NCI-H82 treated with DMSO at 0.1 percent for 48 hours (cell line): Measurements from ENCODE around the gene BCL3.

Experiments used
- DNase-seq: peaks from one replicate; lab custom pipeline; 2025; ENCODE audit not compliant: unreplicated experiment; lab: John Stamatoyannopoulos, UW

The BCL3 gene

GRCh38 chr19:44785271-44785670, 36.8 kb downstream of the BCL3 start:
- DNase-seq: no peak

- DNase-seq: no peak
Observed at GRCh38 chr19:44785993-44786392, 37.5 kb downstream of the BCL3 start.

GRCh38 chr19:44788971-44789370, 40.5 kb downstream of the BCL3 start:
- DNase-seq: no peak

DNA sequence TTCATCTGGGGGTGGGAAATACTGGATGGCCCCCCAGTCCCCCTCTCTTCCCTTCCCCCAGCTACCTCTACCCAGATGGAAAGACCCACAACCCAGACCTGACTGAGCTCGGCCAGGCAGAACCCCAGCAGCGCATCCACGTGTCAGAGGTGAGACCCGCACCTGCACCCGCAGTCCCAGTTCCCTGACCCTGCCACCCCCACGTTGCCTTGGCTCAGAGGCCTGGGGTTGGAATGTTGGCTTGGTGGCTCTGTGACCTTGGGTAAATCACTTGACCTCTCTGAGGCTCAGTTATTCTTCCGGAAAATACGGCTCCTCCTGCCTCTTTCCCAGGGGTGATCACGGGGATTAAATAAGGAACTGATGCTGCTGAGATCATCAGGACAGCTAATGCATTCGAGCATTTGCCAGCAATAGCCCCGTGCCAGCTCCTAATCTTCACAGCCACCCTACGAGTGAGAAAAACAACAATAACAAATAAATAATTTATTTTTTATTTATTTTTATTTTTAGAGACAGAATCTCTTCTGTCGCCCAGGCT, 41.5 kb downstream of the BCL3 start:
- DNase-seq: no peak

- DNase-seq: no peak
Observed at GRCh38 chr19:44792281-44792680, 43.8 kb downstream of the BCL3 start.

- no peak for DNase-seq
Observed at GRCh38 chr19:44794610-44795009, 46.1 kb downstream of the BCL3 start.

DNA sequence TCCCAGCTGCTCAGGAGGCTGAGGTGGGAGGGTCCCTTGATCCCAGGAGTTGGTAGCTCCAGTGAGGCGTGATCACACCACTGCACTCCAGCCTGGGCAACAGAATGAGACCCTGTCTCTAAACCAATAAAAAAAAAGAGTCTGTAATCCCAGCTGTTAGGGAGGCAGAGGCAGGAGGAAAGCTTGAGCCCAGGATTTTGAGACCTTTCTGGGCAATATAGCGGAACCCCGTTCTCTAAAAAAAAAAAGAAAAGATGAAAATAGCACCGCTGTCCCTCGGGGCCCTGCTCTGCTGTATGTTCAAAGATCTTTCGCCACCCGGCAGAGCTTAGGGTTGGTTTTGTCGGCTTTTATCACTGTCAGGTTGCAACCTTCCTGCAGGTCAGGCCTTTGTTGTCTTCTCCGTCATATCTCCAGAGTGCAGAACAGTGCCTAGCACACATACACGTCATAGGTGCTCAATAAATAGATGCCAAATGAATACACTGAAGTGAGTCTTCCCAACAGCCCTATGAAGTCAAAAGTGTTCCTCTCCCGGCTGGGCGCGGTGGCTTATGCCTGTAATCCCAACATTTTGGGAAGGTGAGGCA, 47.0 kb downstream of the BCL3 start:
- DNase-seq: no peak

DNA sequence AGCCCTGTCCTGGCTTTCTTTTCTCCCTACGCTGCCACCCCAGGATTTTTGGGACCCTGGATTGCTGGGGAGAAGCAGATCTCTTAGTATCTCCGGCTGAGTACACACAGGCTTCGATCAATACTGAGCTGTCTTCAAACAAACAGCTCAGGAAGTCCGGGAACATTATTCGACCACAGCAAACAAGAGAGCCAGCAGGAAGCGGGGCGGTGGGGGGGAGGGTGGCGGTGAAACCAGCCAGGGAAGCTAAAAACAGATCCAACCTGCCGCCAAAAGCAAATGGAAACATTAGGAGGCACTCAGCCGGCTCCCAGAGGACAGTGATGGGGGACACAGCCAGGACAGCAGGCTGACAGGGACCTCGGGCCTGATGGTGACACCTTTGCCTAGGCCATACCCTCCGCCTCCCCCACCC, 48.2 kb downstream of the BCL3 start:
- DNase-seq: no peak

GRCh38 chr19:44799627-44800346, 51.3 kb downstream of the BCL3 start:
- no peak for DNase-seq

GRCh38 chr19:44800461-44800860, 52.0 kb downstream of the BCL3 start:
- DNase-seq: peak; percentile 37

DNA sequence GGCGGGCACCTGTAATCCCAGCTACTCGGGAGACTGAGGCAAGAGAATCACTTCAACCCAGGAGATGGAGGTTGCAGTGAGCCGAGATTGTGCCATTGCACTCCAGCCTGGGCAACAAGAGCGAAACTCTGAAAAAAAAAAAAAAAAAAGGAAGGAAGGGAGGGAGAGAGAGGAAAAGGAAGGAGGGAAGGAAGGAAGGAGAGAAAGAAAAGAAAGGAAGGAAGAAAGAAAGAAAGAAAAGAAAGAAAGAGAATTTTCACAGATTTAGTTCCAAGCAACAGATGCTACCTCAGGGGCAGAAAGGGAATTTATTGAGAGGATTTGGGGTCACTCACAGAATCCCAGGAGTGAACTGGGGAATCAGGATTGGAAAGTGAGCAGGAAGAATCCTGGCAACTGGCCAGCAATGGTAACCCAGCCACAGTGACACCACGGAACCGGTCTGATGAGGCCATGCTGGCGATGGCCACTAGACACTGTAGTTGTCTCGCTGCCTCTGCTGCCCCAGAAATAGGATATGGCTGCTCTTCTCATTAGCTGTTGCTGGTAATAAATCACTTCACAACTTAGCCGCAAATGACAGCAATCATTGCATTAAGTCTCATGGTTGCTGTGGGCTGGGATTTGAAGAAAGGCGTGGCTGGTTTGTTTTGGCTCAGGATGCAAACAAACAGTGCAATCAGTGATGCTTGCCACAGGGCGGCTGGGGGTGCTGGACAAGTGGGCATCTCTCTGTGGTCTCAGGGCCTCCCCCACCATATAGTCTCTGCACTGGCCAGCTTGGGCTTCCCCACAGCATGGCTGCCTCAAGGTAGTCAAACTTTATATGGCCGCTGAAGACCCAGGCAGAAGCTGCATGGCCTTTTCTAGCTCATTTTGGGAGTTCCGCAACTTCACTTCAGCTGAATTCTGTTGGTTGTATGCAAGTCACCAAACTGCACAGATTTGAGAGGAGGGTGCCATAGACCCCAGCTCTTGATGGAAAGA, 55.2 kb downstream of the BCL3 start:
- peak; percentile 39 for DNase-seq

GRCh38 chr19:44806291-44806690, 57.8 kb downstream of the BCL3 start:
- DNase-seq: no peak

GRCh38 chr19:44807162-44807561, 58.7 kb downstream of the BCL3 start:
- DNase-seq: no peak

DNA sequence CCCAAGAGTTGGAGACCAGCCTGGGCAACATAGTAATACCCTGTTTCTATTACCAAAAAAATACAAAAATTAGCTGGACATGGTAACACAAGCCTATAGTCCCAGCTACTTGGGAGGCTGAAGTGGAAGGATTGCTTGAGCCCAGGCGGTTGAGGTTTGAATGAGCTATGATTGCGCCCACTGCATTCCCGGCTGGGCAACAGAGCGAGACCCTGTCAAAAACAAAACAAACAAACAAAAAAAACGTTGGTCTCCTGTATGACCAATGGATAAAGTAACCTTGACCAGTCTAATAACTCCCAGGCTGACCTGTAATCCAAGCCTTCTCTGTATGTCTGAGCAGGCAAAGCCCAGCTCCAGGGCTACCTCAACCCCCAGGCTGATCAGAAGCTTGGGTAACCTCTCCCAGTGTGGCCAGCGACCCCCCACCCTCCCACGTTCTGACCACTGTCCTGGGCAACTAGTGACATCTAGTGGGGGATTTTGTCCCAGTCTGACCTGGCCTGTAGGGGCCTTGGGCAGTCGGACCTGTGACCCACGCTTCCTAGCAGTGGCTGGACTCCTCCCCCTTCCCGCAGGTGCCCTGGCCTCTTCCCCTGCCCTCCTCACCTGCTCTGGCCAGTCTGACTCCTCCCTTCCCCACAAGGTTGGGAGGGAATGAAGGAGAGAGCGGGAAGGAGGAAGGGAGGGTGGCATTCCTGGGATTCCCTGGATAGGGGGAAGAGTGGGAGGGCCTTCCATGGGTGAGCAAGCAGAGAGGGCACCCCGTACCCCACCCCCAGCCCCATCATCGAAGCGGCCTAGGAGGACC, 59.3 kb downstream of the BCL3 start:
- no peak for DNase-seq

DNA sequence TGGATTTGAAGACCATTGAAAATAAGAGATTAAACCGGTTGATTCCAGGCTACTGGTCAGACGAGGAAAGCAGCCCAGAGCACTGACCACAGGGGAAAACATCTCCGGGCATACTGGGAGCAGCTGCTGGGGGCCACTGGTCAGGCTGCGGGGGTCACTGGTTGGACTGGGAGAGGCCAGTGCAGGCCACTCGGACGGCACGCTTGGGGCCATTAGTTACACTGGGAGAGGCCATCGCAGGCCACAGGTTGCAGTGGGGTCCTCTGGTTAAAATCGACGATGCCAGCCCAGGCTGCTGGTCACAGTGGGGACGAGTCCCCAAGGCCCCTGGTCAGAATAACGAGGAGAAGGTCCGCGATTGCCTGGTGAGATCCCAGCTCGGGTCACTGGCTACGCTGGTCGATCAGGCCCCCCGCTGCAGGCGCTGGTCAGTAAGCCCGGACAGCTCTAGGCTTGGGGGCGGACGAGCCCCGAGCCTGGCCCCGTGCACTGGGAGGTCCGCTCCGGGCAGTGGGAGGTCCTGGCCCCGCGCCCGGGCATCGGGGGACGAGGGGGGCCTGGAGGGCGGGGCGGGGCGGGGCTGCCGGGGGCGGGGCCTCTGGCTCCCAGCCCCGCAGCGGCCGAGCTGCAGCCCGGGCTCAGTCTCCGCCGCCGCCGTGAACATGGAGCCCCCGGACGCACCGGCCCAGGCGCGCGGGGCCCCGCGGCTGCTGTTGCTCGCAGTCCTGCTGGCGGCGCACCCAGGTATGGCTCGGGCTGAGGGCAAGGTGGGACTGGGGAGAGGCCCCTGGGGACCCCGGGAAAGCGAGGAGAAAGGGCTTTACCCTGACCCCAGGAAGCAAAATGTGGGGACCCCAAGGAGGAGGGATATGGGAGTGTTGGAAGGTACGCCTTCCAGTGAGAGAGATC, 60.2 kb downstream of the BCL3 start, which contains the start of gene BCAM:
Gene BCAM, plus strand, starts transcription at position 641 of the 909 bp plus-strand sequence. Its CDS starts 22 bp downstream, at position 663.
- DNase-seq: no peak
